Measurements from ENCODE around the gene TOM1L1.

- TF ChIP-seq CTCF (IDR thresholded peaks at IDR 0.05; ENCODE audit: low read depth, low read length) (no peak), EZH2phosphoT487 (IDR thresholded peaks at IDR 0.05; ENCODE audit: low read depth) (no peak)
These were observed 6.7 kb downstream of the TOM1L1 start for GRCh38 chr17:54907376-54907775.
